Stimulated activated effector memory CD8-positive, alpha-beta T cell treated with anti-CD3 and anti-CD28 coated beads, Interleukin-12 subunit alpha, Interleukin-12 subunit beta, amount 100 ng/mL, for 72 hours (primary cell): ENCODE results near the gene GPR146.
A peak's percentile ranks its signal among the peaks of the same experiment; 100 is the strongest.

Experiments used
- ATAC-seq: fragments of 150-1000 bp; cut with Tn5 transposase; 2 replicates; pipeline ENCODE4 v1.10.0; 2021
- DNase-seq, 2 donors: peaks; one replicate each; pipeline ENCODE4 v3.0.0; 2021 to 2022; ENCODE audit warnings: low spot score in 2 of 2
- H3K27ac Mint-ChIP-seq: one replicate; pipeline ENCODE4 v1.8.0; 2022; ENCODE audit warnings: mild to moderate bottlenecking, mixed read lengths
- H3K36me3 Mint-ChIP-seq: one replicate; pipeline ENCODE4 v1.8.0; 2022; ENCODE audit warnings: mild to moderate bottlenecking, mixed read lengths
- H3K4me1 Mint-ChIP-seq: one replicate; pipeline ENCODE4 v1.8.0; 2022; ENCODE audit warnings: mixed read lengths
- H3K4me3 Mint-ChIP-seq: one replicate; pipeline ENCODE4 v1.8.0; 2022; ENCODE audit warnings: mild to moderate bottlenecking, mixed read lengths
- H3K9me3 Mint-ChIP-seq: one replicate; pipeline ENCODE4 v1.8.0; 2022; ENCODE audit warnings: mixed read lengths

The GPR146 gene

GRCh38 chr7:1092806-1093501, 48.6 kb downstream of the GPR146 start:
- H3K27ac Mint-ChIP-seq = no peak overlapping the region
- peaks cover 6% of the 10 kb centered on the region for H3K36me3 Mint-ChIP-seq
- no peak for DNase-seq
- H3K4me1 Mint-ChIP-seq = peaks cover 11% of the 10 kb centered on the region
- no peak for ATAC-seq
- no peak overlapping the region for H3K4me3 Mint-ChIP-seq
- H3K9me3 Mint-ChIP-seq = no peaks in the 10 kb centered on the region

- DNase-seq = no peak
- no peak overlapping the region for H3K4me3 Mint-ChIP-seq
- peaks cover 6% of the 10 kb centered on the region for H3K36me3 Mint-ChIP-seq
These were observed 49.1 kb downstream of the GPR146 start for GRCh38 chr7:1093502-1093843.

GRCh38 chr7:1093916-1094508, 49.7 kb downstream of the GPR146 start:
- H3K4me3 Mint-ChIP-seq = no peak overlapping the region
- peak overlapping the region; percentile 66 for H3K27ac Mint-ChIP-seq
- no peaks in the 10 kb centered on the region for H3K9me3 Mint-ChIP-seq
- DNase-seq = no peak
- peaks cover 11% of the 10 kb centered on the region for H3K4me1 Mint-ChIP-seq
- no peak for ATAC-seq
- H3K36me3 Mint-ChIP-seq = peaks cover 6% of the 10 kb centered on the region

More at GRCh38 chr7:1093502-1093843, 49.1 kb downstream of the GPR146 start:
- no peaks in the 10 kb centered on the region for H3K9me3 Mint-ChIP-seq
- H3K4me1 Mint-ChIP-seq = peaks cover 11% of the 10 kb centered on the region
- no peak overlapping the region for H3K27ac Mint-ChIP-seq
- no peak for ATAC-seq

GRCh38 chr7:1094870-1095269, 50.5 kb downstream of the GPR146 start:
- Mint-ChIP-seq H3K4me3 (no peak overlapping the region), H3K36me3 (peaks cover 6% of the 10 kb centered on the region), H3K9me3 (no peaks in the 10 kb centered on the region), H3K27ac (peak overlapping the region; percentile 66), H3K4me1 (peaks cover 11% of the 10 kb centered on the region)
- ATAC-seq (no peak), DNase-seq (no peak)

- no peak overlapping the region for H3K4me3 Mint-ChIP-seq
These were observed 51.3 kb downstream of the GPR146 start for GRCh38 chr7:1095621-1096155.

GRCh38 chr7:1096156-1097119, 52.1 kb downstream of the GPR146 start:
- H3K9me3 Mint-ChIP-seq = no peaks in the 10 kb centered on the region
- DNase-seq (no peak), ATAC-seq (no peak)
- no peak overlapping the region for H3K27ac Mint-ChIP-seq
- H3K4me3 Mint-ChIP-seq = no peak overlapping the region
- H3K4me1 Mint-ChIP-seq = peaks cover 6% of the 10 kb centered on the region
- peaks cover 6% of the 10 kb centered on the region for H3K36me3 Mint-ChIP-seq

More at GRCh38 chr7:1095621-1096155, 51.3 kb downstream of the GPR146 start:
- DNase-seq (no peak), ATAC-seq (no peak)
- Mint-ChIP-seq H3K9me3 (no peaks in the 10 kb centered on the region), H3K36me3 (peaks cover 6% of the 10 kb centered on the region), H3K27ac (no peak overlapping the region), H3K4me1 (peaks cover 11% of the 10 kb centered on the region)

GRCh38 chr7:1097120-1097504, 52.8 kb downstream of the GPR146 start:
- Mint-ChIP-seq H3K4me3 (no peak overlapping the region), H3K27ac (peak overlapping the region; percentile 23), H3K4me1 (peaks cover 5% of the 10 kb centered on the region), H3K36me3 (peaks cover 6% of the 10 kb centered on the region), H3K9me3 (no peaks in the 10 kb centered on the region)
- ATAC-seq = no peak
- DNase-seq = no peak

- ATAC-seq (no peak), DNase-seq (no peak)
- H3K9me3 Mint-ChIP-seq = no peaks in the 10 kb centered on the region
- peak overlapping the region; percentile 23 for H3K27ac Mint-ChIP-seq
- peaks cover 6% of the 10 kb centered on the region for H3K36me3 Mint-ChIP-seq
- H3K4me1 Mint-ChIP-seq = peaks cover 18% of the 10 kb centered on the region
- no peak overlapping the region for H3K4me3 Mint-ChIP-seq
These were observed 54.2 kb downstream of the GPR146 start for GRCh38 chr7:1098243-1099153.

- Mint-ChIP-seq H3K4me3 (no peak overlapping the region), H3K27ac (no peak overlapping the region)
- no peak for ATAC-seq
These were observed 54.8 kb downstream of the GPR146 start for GRCh38 chr7:1099154-1099542.

GRCh38 chr7:1099637-1100036, 55.3 kb downstream of the GPR146 start:
- ATAC-seq (no peak), DNase-seq (no peak)
- peaks cover 6% of the 10 kb centered on the region for H3K36me3 Mint-ChIP-seq
- H3K4me1 Mint-ChIP-seq = peaks cover 30% of the 10 kb centered on the region
- no peaks in the 10 kb centered on the region for H3K9me3 Mint-ChIP-seq
- no peak overlapping the region for H3K27ac Mint-ChIP-seq
- no peak overlapping the region for H3K4me3 Mint-ChIP-seq

More at GRCh38 chr7:1099154-1099542, 54.8 kb downstream of the GPR146 start:
- no peaks in the 10 kb centered on the region for H3K9me3 Mint-ChIP-seq
- H3K4me1 Mint-ChIP-seq = peaks cover 25% of the 10 kb centered on the region
- H3K36me3 Mint-ChIP-seq = peaks cover 6% of the 10 kb centered on the region
- DNase-seq = no peak

- H3K4me1 Mint-ChIP-seq = peaks cover 32% of the 10 kb centered on the region
- no peak overlapping the region for H3K27ac Mint-ChIP-seq
- no peaks in the 10 kb centered on the region for H3K9me3 Mint-ChIP-seq
- peaks cover 6% of the 10 kb centered on the region for H3K36me3 Mint-ChIP-seq
- ATAC-seq = no peak
- no peak for DNase-seq
- no peak overlapping the region for H3K4me3 Mint-ChIP-seq
These were observed 56.0 kb downstream of the GPR146 start for GRCh38 chr7:1100386-1100785.

- Mint-ChIP-seq H3K27ac (no peak overlapping the region), H3K4me3 (no peak overlapping the region), H3K4me1 (peaks cover 33% of the 10 kb centered on the region), H3K36me3 (peaks cover 6% of the 10 kb centered on the region), H3K9me3 (no peaks in the 10 kb centered on the region)
- ATAC-seq = no peak
- DNase-seq = no peak
These were observed 56.7 kb downstream of the GPR146 start for GRCh38 chr7:1100834-1101562.

GRCh38 chr7:1101563-1102431, 57.5 kb downstream of the GPR146 start:
- Mint-ChIP-seq H3K27ac (no peak overlapping the region), H3K36me3 (peaks cover 6% of the 10 kb centered on the region), H3K4me3 (peak overlapping the region; percentile 70), H3K9me3 (no peaks in the 10 kb centered on the region), H3K4me1 (peaks cover 38% of the 10 kb centered on the region)
- DNase-seq = no peak
- no peak for ATAC-seq
